Karpas-422 (cell line): ENCODE results near the gene FOXO6. TPM values are rescaled to one million over a fixed set of nuclear protein-coding genes. Genes with fewer than 3 reads are reported as not detected.

ENCODE experiments used
- DNase-seq: peaks from one replicate; pipeline ENCODE4 v3.0.0-alpha.2; 2015
- H2AFZ ChIP-seq: fragments of 200-600 bp; sonication (generic); 2 replicates; pipeline ENCODE4 v1.6.1; 2014; ENCODE audit warnings: antibody characterized with exemption, low read length, mixed read lengths
- H3K27ac ChIP-seq: fragments of 200-600 bp; sonication (generic); 2 replicates; pipeline ENCODE4 v1.5.1; 2014; ENCODE audit warnings: mild to moderate bottlenecking, low read length, moderate library complexity
- H3K27me3 ChIP-seq: fragments of 200-600 bp; sonication (generic); 2 replicates; pipeline ENCODE4 v1.6.1; 2014; ENCODE audit warnings: low read length, mixed read lengths
- H3K36me3 ChIP-seq: fragments of 200-600 bp; sonication (generic); 2 replicates; pipeline ENCODE4 v1.6.1; 2014; ENCODE audit warnings: low read length, mixed read lengths; ENCODE audit not compliant: insufficient read depth
- H3K4me1 ChIP-seq: fragments of 200-600 bp; sonication (generic); 2 replicates; pipeline ENCODE4 v1.6.1; 2014; ENCODE audit warnings: mild to moderate bottlenecking, low read length, mixed read lengths
- H3K4me2 ChIP-seq: fragments of 200-600 bp; sonication (generic); 2 replicates; pipeline ENCODE4 v1.6.1; 2014; ENCODE audit warnings: low read length, low read depth, mild to moderate bottlenecking; ENCODE audit not compliant: poor library complexity, severe bottlenecking
- H3K4me3 ChIP-seq: fragments of 200-600 bp; sonication (generic); 2 replicates; pipeline ENCODE4 v1.5.1; 2014; ENCODE audit warnings: mild to moderate bottlenecking, antibody characterized with exemption, low read length, mixed read lengths
- H3K79me2 ChIP-seq: fragments of 200-600 bp; sonication (generic); 2 replicates; pipeline ENCODE4 v1.6.1; 2014; ENCODE audit warnings: mild to moderate bottlenecking, low read length, mixed read lengths
- H3K9ac ChIP-seq: fragments of 200-600 bp; sonication (generic); 2 replicates; pipeline ENCODE4 v1.6.0; 2014; ENCODE audit warnings: low read length
- H3K9me2 ChIP-seq: fragments of 200-600 bp; sonication (generic), shearing (Covaris generic); replicated peaks from 2 replicates; pipeline ENCODE4 v1.6.0; 2014; ENCODE audit warnings: mild to moderate bottlenecking, low read length, moderate library complexity; ENCODE audit not compliant: insufficient read depth
- H3K9me3 ChIP-seq: fragments of 300-700, 200-600 bp; sonication (generic); 2 replicates; pipeline ENCODE4 v1.6.1; 2014; ENCODE audit warnings: low read length, mixed read lengths
- H4K20me1 ChIP-seq: fragments of 200-600 bp; sonication (generic); 2 replicates; pipeline ENCODE4 v1.6.1; 2014; ENCODE audit warnings: mild to moderate bottlenecking, antibody characterized with exemption, low read length, low read depth; ENCODE audit not compliant: insufficient read depth
- total RNA-seq: library from RNA; depleted of rRNA; stranded (reverse); fragments of >200 nt; shearing (Covaris generic); gene quantifications from 2 replicates; pipeline ENCODE4 v1.2.3, GENCODE V29; 2014; ENCODE audit warnings: low replicate concordance

Gene FOXO6
- total RNA-seq, 1 experiment from 2014 or later: not detected

DNA sequence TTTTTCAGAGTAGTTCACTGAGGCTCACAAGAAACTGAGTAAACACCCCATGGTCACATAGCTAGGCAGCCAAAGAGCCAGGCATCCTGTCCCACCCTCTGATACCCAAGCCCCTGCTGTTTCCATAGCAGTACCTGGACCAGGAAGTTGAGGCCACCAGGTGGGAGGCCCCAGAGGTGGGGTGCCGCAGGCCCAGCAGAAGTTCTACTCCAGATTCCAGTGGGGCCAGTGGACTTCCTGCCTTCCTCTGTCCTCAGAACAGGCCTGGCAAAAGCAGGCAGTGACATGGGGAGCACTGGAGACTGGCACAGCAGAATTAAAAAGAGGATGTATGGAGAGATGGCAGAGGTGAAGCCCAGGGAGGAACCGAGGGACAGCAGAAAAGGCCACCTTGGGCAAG lies 19.0 kb downstream of the FOXO6 start:
- DNase-seq: no peak
- H3K36me3 ChIP-seq: no peaks in the 10 kb centered on the region
- H3K9me3 ChIP-seq: no peaks in the 10 kb centered on the region
- H3K4me1 ChIP-seq: peaks cover 43% of the 10 kb centered on the region
- H2AFZ ChIP-seq: no peak overlapping the region
- no peak overlapping the region; the same call in 1 of the 2 replicates for H3K4me3 ChIP-seq
- peak overlapping the region; percentile 50 for H3K4me2 ChIP-seq
- H3K79me2 ChIP-seq: no peaks in the 10 kb centered on the region
- peak overlapping the region; percentile 23 for H3K9ac ChIP-seq
- H3K9me2 ChIP-seq: no peaks in the 10 kb centered on the region
- H3K27ac ChIP-seq: peak overlapping the region; percentile 25; the same call in 1 of the 2 replicates
- H3K27me3 ChIP-seq: no peaks in the 10 kb centered on the region
- H4K20me1 ChIP-seq: no peaks in the 10 kb centered on the region

DNA sequence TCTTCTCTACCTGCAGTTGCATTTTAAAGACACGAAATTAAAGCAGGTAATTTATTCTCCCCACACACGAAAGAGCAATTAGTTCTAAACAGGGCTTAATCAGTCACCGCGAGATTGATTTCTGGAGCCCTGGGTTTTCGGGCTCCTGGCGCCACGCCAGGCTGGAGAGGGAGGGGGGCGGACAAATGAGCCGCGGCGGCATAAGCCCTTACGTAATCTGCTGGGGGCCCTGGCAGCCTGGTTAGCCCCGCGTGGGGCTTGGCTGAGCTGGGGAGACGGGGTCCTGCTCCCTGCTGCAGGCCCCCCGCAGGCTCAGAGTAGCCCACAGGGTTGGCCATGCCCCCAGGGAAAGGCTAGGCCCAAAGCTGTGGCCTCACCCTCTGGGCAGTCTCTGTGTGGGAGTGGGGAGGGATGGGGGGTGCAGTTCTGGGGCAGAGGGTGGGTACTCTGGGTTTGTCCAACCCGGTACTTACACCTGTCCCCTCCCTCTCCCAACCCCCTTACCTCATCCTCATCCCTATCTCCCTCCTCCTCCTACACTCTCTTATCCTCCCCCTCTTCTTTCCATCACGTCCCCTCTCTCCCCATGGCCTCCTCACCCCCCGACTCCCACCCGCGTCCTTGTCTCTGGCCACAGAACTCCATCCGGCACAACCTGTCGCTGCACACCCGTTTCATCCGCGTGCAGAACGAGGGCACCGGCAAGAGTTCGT lies 19.9 kb downstream of the FOXO6 start:
- peak overlapping the region; percentile 50 for H3K4me2 ChIP-seq
- no peak overlapping the region; the same call in 1 of the 2 replicates for H3K27ac ChIP-seq
- H3K9ac ChIP-seq: 0 out of 2 replicates have a peak overlapping the region, but pooled peaks have one; percentile 23
- H3K36me3 ChIP-seq: no peaks in the 10 kb centered on the region
- no peak overlapping the region for H2AFZ ChIP-seq
- peaks cover 43% of the 10 kb centered on the region for H3K4me1 ChIP-seq
- H3K9me2 ChIP-seq: no peaks in the 10 kb centered on the region
- peak; percentile 69 for DNase-seq
- H3K27me3 ChIP-seq: no peaks in the 10 kb centered on the region
- H3K4me3 ChIP-seq: 0 out of 2 replicates have a peak overlapping the region, but pooled peaks have one; percentile 5
- H3K9me3 ChIP-seq: no peaks in the 10 kb centered on the region
- H3K79me2 ChIP-seq: no peaks in the 10 kb centered on the region
- H4K20me1 ChIP-seq: no peaks in the 10 kb centered on the region

DNA sequence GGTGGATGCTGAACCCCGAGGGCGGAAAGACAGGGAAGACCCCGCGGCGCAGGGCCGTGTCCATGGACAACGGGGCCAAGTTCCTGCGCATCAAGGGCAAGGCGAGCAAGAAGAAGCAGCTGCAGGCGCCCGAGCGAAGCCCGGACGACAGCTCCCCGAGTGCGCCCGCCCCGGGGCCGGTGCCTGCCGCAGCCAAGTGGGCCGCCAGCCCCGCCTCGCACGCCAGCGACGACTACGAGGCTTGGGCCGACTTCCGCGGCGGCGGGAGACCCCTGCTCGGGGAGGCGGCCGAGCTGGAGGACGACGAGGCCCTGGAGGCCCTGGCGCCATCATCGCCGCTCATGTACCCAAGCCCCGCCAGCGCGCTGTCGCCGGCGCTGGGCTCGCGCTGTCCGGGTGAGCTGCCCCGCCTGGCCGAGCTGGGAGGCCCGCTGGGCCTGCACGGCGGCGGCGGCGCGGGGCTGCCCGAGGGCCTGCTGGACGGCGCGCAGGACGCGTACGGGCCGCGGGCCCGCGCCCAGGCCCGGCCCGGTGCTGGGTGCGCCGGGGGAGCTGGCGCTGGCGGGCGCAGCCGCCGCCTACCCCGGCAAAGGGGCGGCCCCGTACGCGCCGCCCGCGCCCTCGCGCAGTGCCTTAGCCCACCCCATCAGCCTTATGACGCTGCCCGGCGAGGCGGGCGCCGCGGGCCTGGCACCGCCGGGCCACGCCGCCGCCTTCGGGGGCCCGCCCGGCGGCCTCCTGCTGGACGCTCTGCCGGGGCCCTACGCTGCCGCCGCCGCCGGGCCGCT lies 20.7 kb downstream of the FOXO6 start:
- DNase-seq: no peak
- no peaks in the 10 kb centered on the region for H3K9me3 ChIP-seq
- no peak overlapping the region for H3K9ac ChIP-seq
- no peak overlapping the region for H2AFZ ChIP-seq
- H3K27ac ChIP-seq: no peak overlapping the region
- H3K9me2 ChIP-seq: no peaks in the 10 kb centered on the region
- no peaks in the 10 kb centered on the region for H3K79me2 ChIP-seq
- H3K4me2 ChIP-seq: no peak overlapping the region
- peaks cover 43% of the 10 kb centered on the region for H3K4me1 ChIP-seq
- H3K36me3 ChIP-seq: no peaks in the 10 kb centered on the region
- no peak overlapping the region for H3K4me3 ChIP-seq
- no peaks in the 10 kb centered on the region for H3K27me3 ChIP-seq
- H4K20me1 ChIP-seq: no peaks in the 10 kb centered on the region

DNA sequence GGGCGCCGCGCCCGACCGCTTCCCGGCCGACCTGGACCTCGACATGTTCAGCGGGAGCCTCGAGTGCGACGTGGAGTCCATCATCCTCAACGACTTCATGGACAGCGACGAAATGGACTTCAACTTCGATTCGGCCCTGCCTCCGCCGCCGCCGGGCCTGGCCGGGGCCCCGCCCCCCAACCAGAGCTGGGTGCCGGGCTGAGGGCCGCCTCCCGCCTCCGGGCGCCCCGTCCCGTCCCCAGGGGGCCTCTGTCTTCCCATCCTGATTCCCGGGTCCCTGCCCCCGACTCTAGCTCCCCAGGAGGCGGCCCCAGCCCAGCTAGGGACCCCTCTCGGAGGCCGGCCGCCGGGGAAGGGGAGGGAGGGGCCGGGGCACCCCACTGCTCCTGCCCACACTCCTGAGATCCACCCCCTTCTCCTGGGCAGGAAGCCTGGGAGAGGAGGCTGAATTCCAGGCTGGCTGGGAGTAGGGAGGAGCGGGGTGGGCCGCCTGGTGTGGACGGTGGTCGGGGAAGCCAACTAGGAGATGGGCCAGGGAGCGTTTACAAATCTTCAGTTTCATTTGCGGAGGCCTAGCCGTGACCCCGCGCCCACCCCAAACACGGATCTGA lies 21.4 kb downstream of the FOXO6 start:
- Histone ChIP-seq H3K27me3 (no peaks in the 10 kb centered on the region), H2AFZ (no peak overlapping the region), H4K20me1 (no peaks in the 10 kb centered on the region), H3K79me2 (no peaks in the 10 kb centered on the region), H3K9me3 (no peaks in the 10 kb centered on the region), H3K9ac (no peak overlapping the region), H3K36me3 (no peaks in the 10 kb centered on the region), H3K4me2 (no peak overlapping the region), H3K4me1 (peaks cover 38% of the 10 kb centered on the region), H3K4me3 (no peak overlapping the region), H3K27ac (no peak overlapping the region), H3K9me2 (no peaks in the 10 kb centered on the region)
- DNase-seq: no peak

DNA sequence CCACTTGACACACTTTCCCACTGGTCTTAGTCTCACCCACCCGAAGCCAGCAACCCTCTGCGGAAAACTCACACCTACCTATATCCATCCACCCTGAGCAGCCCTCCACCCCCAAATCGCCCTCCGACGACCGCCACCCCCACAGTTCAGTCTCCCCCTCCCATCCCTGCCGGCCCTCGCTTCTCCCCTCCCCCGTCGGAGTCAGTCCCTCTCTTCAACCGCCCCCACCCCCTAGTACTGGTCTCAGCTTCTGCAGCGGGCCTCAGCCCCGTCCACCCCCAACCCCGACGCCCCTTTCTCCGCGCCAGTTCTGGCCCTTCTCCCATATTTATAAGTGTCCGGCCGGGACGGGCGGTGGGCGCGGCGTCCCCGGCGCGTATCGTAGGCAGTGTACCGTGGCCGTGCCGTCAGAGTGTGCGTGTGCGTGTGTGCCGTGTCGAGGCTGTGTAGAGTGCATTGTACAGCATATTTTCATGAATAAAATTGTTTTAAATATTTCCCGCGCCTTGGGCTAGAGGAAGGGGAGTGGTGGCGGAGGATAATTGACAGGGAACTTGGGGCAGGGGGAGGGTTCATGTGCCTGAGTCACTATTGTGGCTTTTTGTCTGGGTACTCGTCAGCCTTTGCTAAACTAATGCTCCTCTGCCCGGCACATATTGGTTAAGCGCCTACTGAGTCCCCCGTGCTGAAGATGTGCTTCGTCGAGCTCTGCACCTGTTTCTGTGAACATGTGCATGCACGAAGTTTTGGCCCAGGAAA lies 22.0 kb downstream of the FOXO6 start:
- no peaks in the 10 kb centered on the region for H3K9me3 ChIP-seq
- H3K27ac ChIP-seq: no peak overlapping the region
- no peak overlapping the region for H2AFZ ChIP-seq
- H3K4me2 ChIP-seq: no peak overlapping the region
- peaks cover 32% of the 10 kb centered on the region for H3K4me1 ChIP-seq
- H3K27me3 ChIP-seq: no peaks in the 10 kb centered on the region
- no peak overlapping the region for H3K4me3 ChIP-seq
- H3K9ac ChIP-seq: no peak overlapping the region
- H4K20me1 ChIP-seq: no peaks in the 10 kb centered on the region
- H3K79me2 ChIP-seq: no peaks in the 10 kb centered on the region
- H3K9me2 ChIP-seq: no peaks in the 10 kb centered on the region
- no peaks in the 10 kb centered on the region for H3K36me3 ChIP-seq
- no peak for DNase-seq

DNA sequence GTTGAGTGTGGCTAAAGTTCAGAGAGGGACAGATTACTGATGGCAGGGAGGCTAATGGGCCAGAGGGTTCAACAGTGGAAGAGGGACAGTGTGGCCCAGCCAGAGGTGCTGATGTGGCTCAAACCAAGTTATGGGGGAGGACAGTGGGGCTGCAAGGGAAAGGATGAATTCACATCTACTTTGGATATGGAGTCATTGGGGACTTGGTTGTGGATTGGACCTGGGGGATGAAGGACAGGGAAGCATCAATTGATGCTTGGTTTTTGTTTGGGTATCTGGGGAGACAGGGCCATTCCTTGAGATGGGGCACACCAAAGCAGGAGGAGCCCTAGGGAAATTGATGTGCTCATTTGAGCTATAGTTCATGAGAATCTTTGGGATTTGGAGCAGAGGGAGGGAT lies 23.3 kb downstream of the FOXO6 start:
- H3K9me2 ChIP-seq: no peaks in the 10 kb centered on the region
- H3K4me1 ChIP-seq: peaks cover 19% of the 10 kb centered on the region
- no peak overlapping the region for H3K9ac ChIP-seq
- no peaks in the 10 kb centered on the region for H4K20me1 ChIP-seq
- no peaks in the 10 kb centered on the region for H3K9me3 ChIP-seq
- no peaks in the 10 kb centered on the region for H3K36me3 ChIP-seq
- H3K4me3 ChIP-seq: no peak overlapping the region
- H3K27me3 ChIP-seq: no peaks in the 10 kb centered on the region
- H3K79me2 ChIP-seq: no peaks in the 10 kb centered on the region
- DNase-seq: no peak
- H3K27ac ChIP-seq: no peak overlapping the region
- H2AFZ ChIP-seq: no peak overlapping the region
- no peak overlapping the region for H3K4me2 ChIP-seq

DNA sequence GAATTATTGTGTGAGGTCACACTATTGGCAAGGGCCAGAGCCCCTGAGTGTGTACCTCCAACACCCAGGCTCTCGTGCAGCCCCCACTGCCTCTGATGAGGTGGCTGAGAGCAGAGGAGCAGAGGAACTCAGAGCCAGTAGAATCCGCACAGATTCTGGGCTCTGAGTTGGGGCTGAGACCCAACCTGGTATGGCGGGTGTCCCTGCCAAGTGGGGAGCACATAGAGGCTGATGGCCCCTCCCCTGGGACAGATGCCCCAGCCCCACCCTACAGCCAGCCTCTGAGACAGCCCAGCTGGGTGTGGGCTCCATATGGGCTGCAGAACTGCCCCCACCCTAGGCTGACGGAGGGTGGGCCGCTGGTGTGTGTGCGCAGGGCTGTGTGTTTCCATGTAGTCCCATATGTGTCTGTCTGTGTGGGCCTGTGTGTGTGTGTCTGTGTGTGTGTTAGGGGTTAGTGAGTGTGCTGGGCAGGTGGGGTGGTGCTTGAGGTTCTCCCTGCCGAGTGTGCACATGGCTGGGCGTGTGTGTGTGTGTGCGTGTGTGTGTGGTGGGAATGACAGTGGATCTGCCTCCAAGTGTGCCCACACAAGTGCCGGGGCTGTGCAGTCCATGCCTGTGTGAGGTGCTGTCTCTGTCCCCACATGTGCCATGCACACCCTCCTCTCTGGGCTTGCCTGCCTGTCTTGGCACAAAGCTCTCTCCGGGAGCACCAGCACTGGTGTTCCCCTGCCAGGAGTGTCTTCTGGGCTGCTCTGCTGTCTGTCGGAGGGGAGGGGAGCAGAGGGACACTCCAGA lies 24.4 kb downstream of the FOXO6 start:
- DNase-seq: no peak
- Histone ChIP-seq H3K36me3 (no peaks in the 10 kb centered on the region), H3K9me3 (no peaks in the 10 kb centered on the region), H3K79me2 (no peaks in the 10 kb centered on the region), H3K4me3 (no peak overlapping the region), H4K20me1 (no peaks in the 10 kb centered on the region), H3K27me3 (no peaks in the 10 kb centered on the region), H3K9me2 (no peaks in the 10 kb centered on the region), H2AFZ (no peak overlapping the region), H3K4me2 (no peak overlapping the region), H3K27ac (no peak overlapping the region), H3K4me1 (peaks cover 8% of the 10 kb centered on the region), H3K9ac (no peak overlapping the region)
